GM23338 (cell line): ENCODE results near the gene IGSF8. TPM values are rescaled to one million over a fixed set of nuclear protein-coding genes. Genes with fewer than 3 reads are reported as not detected.
A peak's percentile ranks its signal among the peaks of the same experiment; 100 is the strongest.

Experiments
- ATAC-seq: fragments of 200-7000 bp; cut with Tn5 transposase; 3 replicates; pipeline ENCODE4 v1.9.1; 2020
- DNase-seq: peaks from one replicate; pipeline ENCODE4 v3.0.0-alpha.2; 2015; ENCODE audit warnings: low spot score
- H2AFZ ChIP-seq: fragments of 200-600 bp; sonication (generic); 2 replicates; pipeline ENCODE4 v1.8.0; 2016; ENCODE audit warnings: antibody characterized with exemption, mild to moderate bottlenecking, moderate library complexity
- H3F3A ChIP-seq: fragments of 200-600 bp; sonication (generic); replicated peaks from 2 replicates; pipeline ENCODE4 v1.8.0; 2017; ENCODE audit warnings: antibody characterized with exemption, mixed run types, low read depth
- H3K27ac ChIP-seq: fragments of 200-600 bp; sonication (generic); 2 replicates; pipeline ENCODE4 v1.6.1; 2016; ENCODE audit warnings: low read depth
- H3K27me3 ChIP-seq: fragments of 200-600 bp; sonication (generic); 2 replicates; pipeline ENCODE4 v1.8.0; 2016; ENCODE audit warnings: mild to moderate bottlenecking, mixed run types, moderate library complexity; ENCODE audit not compliant: insufficient read depth
- H3K36me3 ChIP-seq: fragments of 200-600 bp; sonication (generic); 2 replicates; pipeline ENCODE4 v1.8.0; 2016; ENCODE audit warnings: mild to moderate bottlenecking; ENCODE audit not compliant: insufficient read depth
- H3K4me1 ChIP-seq: fragments of 200-600 bp; sonication (generic); 2 replicates; pipeline ENCODE4 v1.8.0; 2016; ENCODE audit warnings: mild to moderate bottlenecking, moderate library complexity; ENCODE audit not compliant: insufficient read depth
- H3K4me2 ChIP-seq: fragments of 200-600 bp; sonication (generic); 2 replicates; pipeline ENCODE4 v1.7.1; 2017; ENCODE audit warnings: mixed run types
- H3K4me3 ChIP-seq: fragments of 200-600 bp; sonication (generic); 2 replicates; pipeline ENCODE4 v1.6.1; 2016; ENCODE audit warnings: mixed run types
- H3K79me2 ChIP-seq: fragments of 200-600 bp; sonication (generic); replicated peaks from 2 replicates; pipeline ENCODE4 v1.8.0; 2017; ENCODE audit warnings: mild to moderate bottlenecking; ENCODE audit not compliant: insufficient read depth
- H3K9me2 ChIP-seq: fragments of 200-600 bp; sonication (generic); 2 replicates; pipeline ENCODE4 v1.8.0; 2017; ENCODE audit not compliant: insufficient read depth
- H4K20me1 ChIP-seq: fragments of 200-600 bp; sonication (generic); replicated peaks from 2 replicates; pipeline ENCODE4 v1.8.0; 2017; ENCODE audit warnings: mild to moderate bottlenecking; ENCODE audit not compliant: insufficient read depth
- H3K27ac Mint-ChIP-seq: 2 replicates; pipeline ENCODE4 v1.8.0; 2020; ENCODE audit warnings: inconsistent platforms, mild to moderate bottlenecking, moderate library complexity, mixed read lengths
- H3K27me3 Mint-ChIP-seq: 3 replicates; pipeline ENCODE4 v1.8.0; 2022; ENCODE audit warnings: low read depth, mild to moderate bottlenecking, moderate library complexity, mixed read lengths, inconsistent platforms; ENCODE audit not compliant: insufficient read depth, poor library complexity
- H3K36me3 Mint-ChIP-seq: 3 replicates; pipeline ENCODE4 v1.8.0; 2021; ENCODE audit warnings: low read depth, mild to moderate bottlenecking, inconsistent platforms, moderate library complexity, mixed read lengths
- H3K4me1 Mint-ChIP-seq: 3 replicates; pipeline ENCODE4 v1.8.0; 2020; ENCODE audit warnings: mild to moderate bottlenecking, inconsistent platforms, mixed read lengths
- H3K4me3 Mint-ChIP-seq: 3 replicates; pipeline ENCODE4 v1.8.0; 2021; ENCODE audit warnings: moderate library complexity, mild to moderate bottlenecking, inconsistent platforms, mixed read lengths
- H3K9me3 Mint-ChIP-seq: 3 replicates; pipeline ENCODE4 v1.8.0; 2020; ENCODE audit warnings: moderate library complexity, mild to moderate bottlenecking, inconsistent platforms, mixed read lengths
- CREB1 ChIP-seq: fragments of 250-450 bp; sonication (Bioruptor Pico); IDR thresholded peaks from 2 replicates; pipeline ENCODE4 v1.5.0; 2020; ENCODE audit warnings: low read depth, mild to moderate bottlenecking, moderate library complexity
- CTCF ChIP-seq, 2 experiments: fragments of 200-600 bp in 1 of 2; sonication (generic) in 1 of 2; conservative IDR thresholded peaks; 2 replicates each; pipeline versions ENCODE4 v1.5.1 to v1.6.1; 2016 to 2017; ENCODE audit warnings: antibody characterized with exemption in 2 of 2, low read depth in 2 of 2, mild to moderate bottlenecking in 2 of 2, moderate library complexity in 1 of 2
- ETS1 ChIP-seq: IDR thresholded peaks from 2 replicates; pipeline ENCODE4 v1.6.1; 2016; ENCODE audit warnings: antibody characterized with exemption
- EZH2 ChIP-seq: fragments of 200-600 bp; sonication (generic); IDR thresholded peaks from one replicate; pipeline ENCODE4 v1.8.0; 2017; ENCODE audit warnings: antibody characterized with exemption, mild to moderate bottlenecking, low read depth; ENCODE audit not compliant: unreplicated experiment
- EZH2phosphoT487 ChIP-seq: fragments of 200-600 bp; sonication (generic); IDR thresholded peaks from one replicate; pipeline ENCODE4 v1.8.1; 2018; ENCODE audit warnings: antibody characterized with exemption; ENCODE audit not compliant: unreplicated experiment
- JUNB ChIP-seq: IDR thresholded peaks from one replicate; pipeline ENCODE4 v1.6.1; 2016; ENCODE audit warnings: antibody characterized with exemption; ENCODE audit not compliant: unreplicated experiment
- NANOG ChIP-seq: IDR thresholded peaks from 2 replicates; pipeline ENCODE4 v1.6.1; 2016; ENCODE audit warnings: antibody characterized with exemption, borderline replicate concordance
- POLR2AphosphoS5 ChIP-seq: IDR thresholded peaks from 2 replicates; pipeline ENCODE4 v1.6.1; 2016; ENCODE audit warnings: antibody characterized with exemption, low read depth
- REST ChIP-seq: IDR thresholded peaks from one replicate; pipeline ENCODE4 v1.6.1; 2018; ENCODE audit warnings: antibody characterized with exemption; ENCODE audit not compliant: unreplicated experiment
- STAT1 ChIP-seq: IDR thresholded peaks from one replicate; pipeline ENCODE4 v1.6.1; 2016; ENCODE audit warnings: antibody characterized with exemption; ENCODE audit not compliant: unreplicated experiment
- ZNF114 ChIP-seq: fragments of 250-450 bp; sonication (Bioruptor Pico); IDR thresholded peaks from 2 replicates; pipeline ENCODE4 v1.5.0; 2020; ENCODE audit warnings: mild to moderate bottlenecking, moderate library complexity
- ZNF331 ChIP-seq: fragments of 250-450 bp; sonication (Bioruptor Pico); IDR thresholded peaks from 2 replicates; pipeline ENCODE4 v1.5.0; 2020; ENCODE audit warnings: low read depth, mild to moderate bottlenecking, moderate library complexity
- ZNF462 ChIP-seq: fragments of 250-450 bp; sonication (Bioruptor Pico); IDR thresholded peaks from 2 replicates; pipeline ENCODE4 v1.5.0; 2020; ENCODE audit warnings: mild to moderate bottlenecking, moderate library complexity
- polyA plus RNA-seq: library from polyadenylated mRNA; unstranded; fragments of >200 nt; fragmentation: Nextera tagmentation; extraction: Ambion mirVana; gene quantifications from 2 replicates; pipeline ENCODE4 v1.2.1, GENCODE V29; 2016
- total RNA-seq: library from RNA; depleted of rRNA; stranded (reverse); fragments of >200 nt; shearing (Covaris generic); gene quantifications from 2 replicates; pipeline ENCODE4 v1.2.3, GENCODE V29; 2014

IGSF8 gene
- total and polyA plus RNA-seq, 2 experiments from 2014 or later = 38.4 to 120 TPM

- no peaks in the 10 kb centered on the region for H4K20me1 ChIP-seq
- H3K9me3 Mint-ChIP-seq = no peaks in the 10 kb centered on the region; the same call in 2 of the 3 replicates
- peaks cover 66% of the 10 kb centered on the region for H3K4me1 Mint-ChIP-seq
- TF ChIP-seq EZH2phosphoT487 (no peak), POLR2AphosphoS5 (no peak), CTCF (conservative IDR thresholded peaks at IDR 0.05; ENCODE audit: low read depth in 2 of 2) (no peak), NANOG (no peak), ZNF462 (CRISPR knock-in tag) (no peak), CREB1 (CRISPR knock-in tag) (no peak), ZNF114 (CRISPR knock-in tag) (no peak), ZNF331 (CRISPR knock-in tag) (no peak), STAT1 (no peak), REST (no peak), ETS1 (no peak), EZH2 (no peak), JUNB (no peak)
- peaks cover 9% of the 10 kb centered on the region for H3K27me3 Mint-ChIP-seq
- no peak overlapping the region; the same call in 2 of the 3 replicates for H3K4me3 Mint-ChIP-seq
- no peak for DNase-seq
- no peaks in the 10 kb centered on the region for H3K9me2 ChIP-seq
- H3K4me1 ChIP-seq = peaks cover 53% of the 10 kb centered on the region
- H3K27me3 ChIP-seq = no peaks in the 10 kb centered on the region
- peaks cover 5% of the 10 kb centered on the region for H3K36me3 Mint-ChIP-seq
- no peak overlapping the region for H3K27ac ChIP-seq
- H3K27ac Mint-ChIP-seq = no peak overlapping the region
- peaks cover 27% of the 10 kb centered on the region for H3K79me2 ChIP-seq
- peaks cover 12% of the 10 kb centered on the region; the same call in 1 of the 2 replicates for H3F3A ChIP-seq
- no peak for ATAC-seq
- peak overlapping the region; percentile 96 for H3K4me2 ChIP-seq
- no peaks in the 10 kb centered on the region for H3K36me3 ChIP-seq
- H2AFZ ChIP-seq = no peak overlapping the region
- 0 out of 2 replicates have a peak overlapping the region, but pooled peaks have one; percentile 77 for H3K4me3 ChIP-seq
Measured at GRCh38 chr1:160099716-160100375, 1.4 kb upstream of the IGSF8 start.
